Central memory CD8-positive, alpha-beta T cell (primary cell): Measurements from ENCODE around the gene ERBB2.

Source experiments
- ATAC-seq: fragments of 150-1000 bp; cut with Tn5 transposase; replicated peaks from 2 replicates; pipeline ENCODE4 v1.10.0; 2022; ENCODE audit warnings: mild to moderate bottlenecking, moderate FRiP score, moderate number of reproducible peaks; ENCODE audit not compliant: poor library complexity, severe bottlenecking; ENCODE audit errors: extremely low read depth
- DNase-seq, 2 donors: peaks; one replicate each; pipeline ENCODE4 v3.0.0; 2021; ENCODE audit warnings: low spot score in 2 of 2
- H3K27ac Mint-ChIP-seq: one replicate; pipeline ENCODE4 v1.8.0; 2022; ENCODE audit warnings: low read depth, mild to moderate bottlenecking, moderate library complexity, mixed read lengths
- H3K27me3 Mint-ChIP-seq: one replicate; pipeline ENCODE4 v1.8.0; 2022; ENCODE audit warnings: mixed read lengths
- H3K36me3 Mint-ChIP-seq: one replicate; pipeline ENCODE4 v1.8.0; 2022; ENCODE audit warnings: mild to moderate bottlenecking, moderate library complexity, mixed read lengths; ENCODE audit not compliant: insufficient read depth
- H3K4me1 Mint-ChIP-seq: one replicate; pipeline ENCODE4 v1.8.0; 2022; ENCODE audit warnings: mixed read lengths
- H3K4me3 Mint-ChIP-seq: one replicate; pipeline ENCODE4 v1.8.0; 2022; ENCODE audit warnings: mild to moderate bottlenecking, moderate library complexity, mixed read lengths
- H3K9me3 Mint-ChIP-seq: one replicate; pipeline ENCODE4 v1.8.0; 2022; ENCODE audit warnings: mixed read lengths

Gene ERBB2

GRCh38 chr17:39699818-39700147 is at the start of gene ERBB2:
TSS of gene ERBB2 (plus strand) at chr17:39700064. CDS start at chr17:39700239, 175 bp downstream.
- H3K9me3 Mint-ChIP-seq, result no peaks in the 10 kb centered on the region
- H3K4me1 Mint-ChIP-seq, result peaks cover 6% of the 10 kb centered on the region
- DNase-seq, result no peak
- H3K27ac Mint-ChIP-seq, result no peak within 1 kb of the TSS
- no peaks in the 10 kb centered on the region for H3K36me3 Mint-ChIP-seq
- peak within 1 kb of the TSS; percentile 39 for H3K4me3 Mint-ChIP-seq
- H3K27me3 Mint-ChIP-seq, result peaks cover 48% of the 10 kb centered on the region
- ATAC-seq, result no peak

DNA sequence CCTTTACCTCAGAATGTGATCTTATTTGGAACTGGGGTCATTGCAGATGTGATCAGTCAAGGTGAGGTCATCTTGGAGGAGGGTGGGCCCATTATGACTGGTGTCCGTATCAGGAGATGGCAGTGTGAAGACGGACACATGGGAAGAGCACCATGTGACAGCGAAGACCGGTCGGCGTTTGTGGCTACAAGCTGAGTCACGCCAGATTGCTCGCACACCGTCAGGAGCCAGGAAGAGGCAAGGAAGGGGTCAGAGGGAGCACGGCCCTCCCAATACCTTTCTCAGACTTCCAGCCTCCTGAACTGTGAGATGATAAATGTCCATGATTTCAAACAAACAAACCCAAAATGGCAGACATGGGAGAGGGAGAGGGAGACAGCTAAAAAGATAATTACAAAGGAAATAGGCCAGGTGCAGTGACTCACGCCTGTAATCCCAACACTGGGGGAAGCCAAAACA is 49.7 kb upstream of the ERBB2 start:
- Mint-ChIP-seq H3K27me3 (no peaks in the 10 kb centered on the region), H3K9me3 (no peaks in the 10 kb centered on the region), H3K4me1 (peaks cover 46% of the 10 kb centered on the region), H3K36me3 (peaks cover 13% of the 10 kb centered on the region), H3K27ac (peak overlapping the region; percentile 49), H3K4me3 (no peak overlapping the region)
- no peak for ATAC-seq
- DNase-seq, result no peak

- H3K9me3 Mint-ChIP-seq, result no peaks in the 10 kb centered on the region
- no peak for DNase-seq
- H3K36me3 Mint-ChIP-seq, result peaks cover 17% of the 10 kb centered on the region
- peaks cover 39% of the 10 kb centered on the region for H3K4me1 Mint-ChIP-seq
- ATAC-seq, result no peak
- H3K4me3 Mint-ChIP-seq, result no peak overlapping the region
- H3K27me3 Mint-ChIP-seq, result no peaks in the 10 kb centered on the region
- H3K27ac Mint-ChIP-seq, result peak overlapping the region; percentile 80
These were observed 47.8 kb upstream of the ERBB2 start for GRCh38 chr17:39651923-39652586.

GRCh38 chr17:39652587-39653315 is 47.1 kb upstream of the ERBB2 start:
- Mint-ChIP-seq H3K27ac (peak overlapping the region; percentile 80), H3K27me3 (no peaks in the 10 kb centered on the region), H3K9me3 (no peaks in the 10 kb centered on the region), H3K4me3 (no peak overlapping the region), H3K4me1 (peaks cover 39% of the 10 kb centered on the region), H3K36me3 (peaks cover 19% of the 10 kb centered on the region)
- no peak for ATAC-seq
- DNase-seq, result no peak

- H3K27me3 Mint-ChIP-seq, result no peaks in the 10 kb centered on the region
- ATAC-seq (no peak), DNase-seq (no peak)
- peak overlapping the region; percentile 87 for H3K27ac Mint-ChIP-seq
- peaks cover 39% of the 10 kb centered on the region for H3K4me1 Mint-ChIP-seq
- no peaks in the 10 kb centered on the region for H3K9me3 Mint-ChIP-seq
- H3K36me3 Mint-ChIP-seq, result peaks cover 18% of the 10 kb centered on the region
- no peak overlapping the region for H3K4me3 Mint-ChIP-seq
These were observed 46.6 kb upstream of the ERBB2 start for GRCh38 chr17:39653316-39653661.

DNA sequence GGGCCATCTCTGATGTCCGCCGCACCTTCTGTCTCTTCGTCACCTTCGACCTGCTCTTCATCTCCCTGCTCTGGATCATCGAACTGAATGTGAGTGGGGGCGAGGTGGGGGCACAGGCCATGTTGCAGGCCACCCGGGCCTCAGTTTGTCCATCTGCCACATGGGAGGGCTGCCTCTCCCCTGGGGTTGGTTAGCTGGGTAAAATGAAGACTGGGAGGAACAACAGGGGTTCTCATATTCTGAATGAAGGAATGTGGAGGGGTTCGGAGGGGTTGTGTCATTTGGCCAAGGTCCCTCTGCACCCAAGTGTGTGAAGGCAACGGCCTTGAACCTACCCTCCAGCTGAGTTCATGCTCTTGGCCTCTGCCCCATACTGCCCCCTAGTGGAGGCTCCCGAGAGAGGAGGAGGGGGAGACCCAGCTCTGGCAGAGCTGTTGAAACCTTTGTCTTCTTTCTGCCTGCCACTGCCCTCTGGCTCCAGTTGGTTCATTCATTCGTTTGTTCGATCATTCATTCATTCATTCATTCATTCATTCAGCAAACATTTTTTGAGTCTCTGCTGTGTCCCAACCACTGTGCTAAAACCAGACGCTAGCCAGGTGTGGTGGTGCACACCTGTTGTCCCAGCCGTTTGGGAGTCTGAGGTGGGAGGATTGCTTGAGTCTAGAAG is 46.1 kb upstream of the ERBB2 start:
- peak overlapping the region; percentile 87 for H3K27ac Mint-ChIP-seq
- no peak overlapping the region for H3K4me3 Mint-ChIP-seq
- H3K9me3 Mint-ChIP-seq, result no peaks in the 10 kb centered on the region
- peaks cover 34% of the 10 kb centered on the region for H3K4me1 Mint-ChIP-seq
- H3K36me3 Mint-ChIP-seq, result peaks cover 18% of the 10 kb centered on the region
- DNase-seq (peak; percentile 68 to 79), ATAC-seq (peak; percentile 78)
- no peaks in the 10 kb centered on the region for H3K27me3 Mint-ChIP-seq

DNA sequence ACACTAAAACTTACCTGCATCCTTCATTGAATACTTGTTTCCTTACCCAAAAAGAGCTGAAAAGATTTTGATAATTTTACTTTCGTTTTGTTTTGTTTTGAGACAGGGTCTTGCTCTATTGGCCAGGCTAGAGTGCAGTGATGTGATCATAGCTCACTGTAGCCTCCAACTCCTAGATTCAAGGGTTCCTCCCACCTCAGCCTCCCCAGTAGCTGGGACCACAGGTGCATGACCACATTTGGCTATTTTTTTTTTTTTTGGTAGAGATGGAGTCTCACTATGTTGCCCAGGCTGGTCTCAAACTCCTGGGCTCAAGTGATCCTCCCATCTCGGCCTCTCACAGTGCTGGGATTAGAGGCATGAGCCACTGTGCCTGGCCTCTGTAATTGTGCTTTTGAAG is 44.8 kb upstream of the ERBB2 start:
- H3K36me3 Mint-ChIP-seq, result peaks cover 19% of the 10 kb centered on the region
- no peaks in the 10 kb centered on the region for H3K9me3 Mint-ChIP-seq
- H3K27ac Mint-ChIP-seq, result no peak overlapping the region
- H3K4me1 Mint-ChIP-seq, result peaks cover 26% of the 10 kb centered on the region
- no peak overlapping the region for H3K4me3 Mint-ChIP-seq
- no peaks in the 10 kb centered on the region for H3K27me3 Mint-ChIP-seq
- DNase-seq (no peak), ATAC-seq (no peak)

DNA sequence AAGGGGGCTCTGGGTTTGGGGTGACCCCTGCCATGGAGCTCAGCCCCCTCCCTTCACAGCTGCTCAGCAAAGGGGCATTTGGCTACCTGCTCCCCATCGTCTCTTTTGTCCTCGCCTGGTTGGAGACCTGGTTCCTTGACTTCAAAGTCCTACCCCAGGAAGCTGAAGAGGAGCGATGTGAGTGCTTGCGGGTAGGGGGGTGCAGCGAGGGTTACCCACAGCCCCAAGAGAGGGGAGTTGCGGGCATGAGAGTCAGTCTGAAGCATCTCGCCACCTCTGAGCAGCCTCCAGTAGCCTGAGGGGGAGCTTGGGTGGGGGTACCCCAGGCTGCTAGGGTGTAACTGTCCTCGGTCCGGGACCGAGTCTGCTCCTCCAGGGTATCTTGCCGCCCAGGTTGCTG is 41.5 kb upstream of the ERBB2 start:
- DNase-seq, result no peak
- Mint-ChIP-seq H3K4me1 (no peaks in the 10 kb centered on the region), H3K4me3 (no peak overlapping the region), H3K27ac (no peak overlapping the region), H3K36me3 (peaks cover 21% of the 10 kb centered on the region), H3K9me3 (no peaks in the 10 kb centered on the region), H3K27me3 (no peaks in the 10 kb centered on the region)
- ATAC-seq, result no peak

DNA sequence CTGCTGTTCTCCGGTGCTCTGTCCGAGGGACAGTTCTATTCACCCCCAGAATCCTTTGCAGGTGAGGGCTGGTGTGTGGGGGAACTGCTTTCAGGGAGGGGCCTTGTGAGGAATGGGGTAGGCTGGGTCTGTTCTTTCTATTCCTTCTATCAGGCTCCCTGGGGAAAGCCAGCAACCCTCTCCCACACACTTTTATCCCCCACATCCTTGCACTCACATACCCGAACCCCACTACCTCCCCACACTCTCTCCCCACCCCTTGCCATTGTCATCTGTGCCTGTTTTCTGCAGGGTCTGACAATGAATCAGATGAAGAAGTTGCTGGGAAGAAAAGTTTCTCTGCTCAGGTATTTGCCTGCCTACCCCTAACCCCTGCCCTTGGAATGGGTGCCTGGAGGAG is 41.1 kb upstream of the ERBB2 start:
- Mint-ChIP-seq H3K36me3 (peaks cover 20% of the 10 kb centered on the region), H3K27ac (no peak overlapping the region), H3K4me1 (peaks cover 1% of the 10 kb centered on the region), H3K4me3 (no peak overlapping the region), H3K9me3 (no peaks in the 10 kb centered on the region), H3K27me3 (no peaks in the 10 kb centered on the region)
- ATAC-seq, result no peak
- DNase-seq, result no peak

GRCh38 chr17:39659279-39660010 is 40.4 kb upstream of the ERBB2 start:
- Mint-ChIP-seq H3K4me1 (peaks cover 5% of the 10 kb centered on the region), H3K9me3 (no peaks in the 10 kb centered on the region), H3K36me3 (peaks cover 16% of the 10 kb centered on the region), H3K27ac (no peak overlapping the region), H3K4me3 (peak overlapping the region; percentile 9), H3K27me3 (no peaks in the 10 kb centered on the region)
- ATAC-seq (no peak), DNase-seq (no peak)

GRCh38 chr17:39660011-39660360 is 39.9 kb upstream of the ERBB2 start:
- H3K4me3 Mint-ChIP-seq, result peak overlapping the region; percentile 9

DNA sequence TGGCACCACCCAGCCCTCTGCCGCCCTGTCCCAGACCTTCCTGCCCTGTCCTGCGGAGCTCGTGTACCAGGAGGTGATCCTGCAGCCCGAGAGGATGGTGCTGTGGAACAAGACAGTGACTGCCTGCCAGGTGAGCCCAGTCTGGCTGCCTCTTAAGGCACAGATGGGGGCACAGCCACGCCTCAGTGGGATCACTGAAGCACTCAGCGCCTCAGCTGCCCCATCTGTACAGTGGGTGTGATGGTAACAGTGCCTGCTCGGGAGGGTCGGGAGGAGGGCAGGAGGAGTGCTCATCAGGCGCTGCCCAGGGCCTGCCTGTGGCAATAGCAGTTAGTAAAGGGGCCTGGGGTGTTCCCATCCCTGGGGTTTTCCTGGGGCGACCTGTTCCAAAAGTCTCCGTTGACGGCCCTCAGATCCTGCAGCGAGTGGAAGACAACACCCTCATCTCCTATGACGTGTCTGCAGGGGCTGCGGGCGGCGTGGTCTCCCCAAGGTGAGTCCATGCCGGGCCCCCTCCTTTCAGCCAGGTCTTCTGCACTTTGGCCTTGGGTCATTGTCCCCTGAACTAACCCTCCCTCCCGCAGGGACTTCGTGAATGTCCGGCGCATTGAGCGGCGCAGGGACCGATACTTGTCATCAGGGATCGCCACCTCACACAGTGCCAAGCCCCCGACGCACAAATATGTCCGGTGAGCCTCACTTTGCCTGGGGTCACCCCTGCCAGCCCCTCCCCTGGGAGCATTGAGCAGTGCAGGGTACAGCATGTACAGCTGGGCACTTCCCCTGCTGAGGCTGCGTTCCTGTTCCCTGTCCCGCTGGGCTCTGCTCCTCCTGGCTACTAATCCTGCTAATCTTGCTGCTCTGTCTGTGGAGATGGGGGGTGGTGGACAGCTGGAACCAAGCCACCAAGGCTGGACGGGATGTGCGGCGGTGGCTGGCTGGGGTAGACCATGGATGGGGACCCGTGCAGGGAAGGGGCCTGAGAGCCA is 39.2 kb upstream of the ERBB2 start:
- Mint-ChIP-seq H3K36me3 (peaks cover 16% of the 10 kb centered on the region), H3K27me3 (no peaks in the 10 kb centered on the region), H3K27ac (no peak overlapping the region), H3K4me1 (peaks cover 5% of the 10 kb centered on the region), H3K9me3 (no peaks in the 10 kb centered on the region), H3K4me3 (no peak overlapping the region)
- DNase-seq (no peak), ATAC-seq (no peak)

More at GRCh38 chr17:39660011-39660360, 39.9 kb upstream of the ERBB2 start:
- Mint-ChIP-seq H3K9me3 (no peaks in the 10 kb centered on the region), H3K27me3 (no peaks in the 10 kb centered on the region), H3K36me3 (peaks cover 16% of the 10 kb centered on the region), H3K4me1 (peaks cover 5% of the 10 kb centered on the region), H3K27ac (no peak overlapping the region)
- no peak for ATAC-seq
- no peak for DNase-seq
